Transverse colon (tissue), 4 donors: ENCODE measurements around the gene BSND. TPM values are rescaled to one million over a fixed set of nuclear protein-coding genes. Genes with fewer than 3 reads are reported as not detected.

Source experiments
- DNase-seq: peaks from one replicate; pipeline ENCODE4 v3.0.0-alpha.2; 2019
- H3K27ac ChIP-seq, 4 donors: fragments of 200-600 bp; sonication (generic); 2 replicates each; pipeline ENCODE4 v1.5.1; 2016 to 2018; ENCODE audit warnings: inconsistent platforms in 4 of 4
- H3K27me3 ChIP-seq: fragments of 200-600 bp; sonication (generic); 2 replicates; pipeline ENCODE4 v1.5.1; 2017; ENCODE audit warnings: inconsistent platforms
- H3K36me3 ChIP-seq, 4 donors: fragments of 200-600 bp; sonication (generic); 2 replicates each; pipeline ENCODE4 v1.5.1; 2017 to 2019; ENCODE audit warnings: inconsistent platforms in 4 of 4
- H3K4me1 ChIP-seq, 4 donors: fragments of 200-600 bp; sonication (generic); 2 replicates each; pipeline ENCODE4 v1.5.1; 2017 to 2020; ENCODE audit warnings: inconsistent platforms in 4 of 4
- H3K4me3 ChIP-seq, 4 donors: fragments of 200-600 bp; sonication (generic); 1 replicate in 1 of 4; 2 replicates in 3 of 4; pipeline versions ENCODE4 v1.5.1 to v1.6.1; 2017 to 2019; ENCODE audit warnings: inconsistent platforms in 4 of 4
- H3K9me3 ChIP-seq, 2 donors: fragments of 200-600 bp; sonication (generic); 2 replicates each; pipeline ENCODE4 v1.5.1; 2017 to 2019; ENCODE audit warnings: inconsistent platforms in 2 of 2
- CTCF ChIP-seq, 5 experiments: fragments of 200-600 bp in 3 of 5; fragments of 450-650 bp in 2 of 5; sonication (generic) in 3 of 5; IDR thresholded peaks; 1 replicate in 2 of 5; 2 replicates in 3 of 5; pipeline ENCODE4 v1.5.1; 2016 to 2017; ENCODE audit warnings: antibody characterized with exemption in 5 of 5, inconsistent platforms in 3 of 5, mild to moderate bottlenecking in 2 of 5, moderate library complexity in 1 of 5
- EP300 ChIP-seq: sonication (generic); formaldehyde crosslinking; IDR thresholded peaks from one replicate; pipeline ENCODE4 v1.6.1; 2017; ENCODE audit warnings: antibody characterized with exemption, low read depth
- POLR2A ChIP-seq: fragments of 450-650 bp; IDR thresholded peaks from one replicate; pipeline ENCODE4 v1.6.1; 2016; ENCODE audit warnings: antibody characterized with exemption, mild to moderate bottlenecking, moderate library complexity
- POLR2AphosphoS5 ChIP-seq, 3 donors: sonication (generic); formaldehyde crosslinking; IDR thresholded peaks; one replicate each; pipeline ENCODE4 v1.6.1; 2016; ENCODE audit warnings: antibody characterized with exemption in 3 of 3
- WGBS, 2 donors: methylation state at CpG; one replicate each; pipeline ENCODE4 v1.1.5; 2018; ENCODE audit warnings: low coverage in 1 of 2; 5-methylcytosine and 5-hydroxymethylcytosine counted together
- in situ Hi-C, 4 donors: fragments of 200-750 bp; cut with MboI; loops; one replicate each; pipeline versions ENCODE4 v1.15.0 to v1.15.1; 2017; ENCODE audit warnings: low sequenced_read_pairs in 3 of 4, low pct_ligation_motif_present in 1 of 4, low pct_unique_long_range_greater_than_20kb in 1 of 4
- intact Hi-C: fragments of 100-400 bp; cut with DNase I; formaldehyde crosslinking; loops from one replicate; pipeline ENCODE4 v1.15.1; 2023; ENCODE audit warnings: low total_unique reads
- total RNA-seq, 4 donors: library from RNA; depleted of rRNA; stranded (reverse); fragments of >200 nt; gene quantifications; one replicate each; pipeline ENCODE4 v1.1.0, GENCODE V29; 2016

BSND gene
- total RNA-seq, 4 donors from 2014 or later: not detected

GRCh38 chr1:54970901-54971300 lies 27.8 kb upstream of the BSND start:
- no peak overlapping the region for H3K4me3 ChIP-seq
- H3K27me3 ChIP-seq: peaks cover 6% of the 10 kb centered on the region
- peaks cover 0 to 10% (median 0%) of the 10 kb centered on the region in 4 donors for H3K4me1 ChIP-seq
- no peak for DNase-seq
- no peak overlapping the region for H3K27ac ChIP-seq
- 75 to 82% methylated on average over 2 to 5 of the region's 5 CpGs for WGBS, 2 donors
- H3K36me3 ChIP-seq: no peaks in the 10 kb centered on the region
- intact Hi-C loops (no loop called here), in situ Hi-C loops (no loop called here)
- H3K9me3 ChIP-seq: no peaks in the 10 kb centered on the region
- TF ChIP-seq POLR2A (no peak), POLR2AphosphoS5 (IDR thresholded peaks at IDR 0.05) (no peak), CTCF (IDR thresholded peaks at IDR 0.05) (no peak), EP300 (no peak)

GRCh38 chr1:54971317-54971791 lies 27.4 kb upstream of the BSND start:
- no peak for TF ChIP-seq POLR2AphosphoS5 (IDR thresholded peaks at IDR 0.05)
- TF ChIP-seq POLR2A: no peak
- TF ChIP-seq CTCF (IDR thresholded peaks at IDR 0.05): no peak
- no peak for TF ChIP-seq EP300
- H3K27me3 ChIP-seq: peaks cover 6% of the 10 kb centered on the region
- in situ Hi-C loops (no loop called here), intact Hi-C loops (no loop called here)
- H3K9me3 ChIP-seq: no peaks in the 10 kb centered on the region
- no peak overlapping the region for H3K27ac ChIP-seq
- peaks cover 0 to 10% (median 0%) of the 10 kb centered on the region in 4 donors for H3K4me1 ChIP-seq
- H3K4me3 ChIP-seq: no peak overlapping the region
- 61 to 63% methylated on average over 7 of the region's 7 CpGs for WGBS, 2 donors
- no peaks in the 10 kb centered on the region for H3K36me3 ChIP-seq
- no peak for DNase-seq

GRCh38 chr1:54972436-54972835 lies 26.3 kb upstream of the BSND start:
- no peaks in the 10 kb centered on the region for H3K36me3 ChIP-seq
- H3K9me3 ChIP-seq: no peaks in the 10 kb centered on the region
- TF ChIP-seq POLR2AphosphoS5 (IDR thresholded peaks at IDR 0.05): no peak
- peaks cover 0 to 10% (median 0%) of the 10 kb centered on the region in 4 donors for H3K4me1 ChIP-seq
- intact Hi-C loops (no loop called here), in situ Hi-C loops (no loop called here)
- no peak overlapping the region for H3K4me3 ChIP-seq
- WGBS, 2 donors: 87% methylated on average over 4 of the region's 4 CpGs; no CpG with 5 or more reads in 1 of the 2 donors
- no peak overlapping the region for H3K27ac ChIP-seq
- no peak for DNase-seq
- H3K27me3 ChIP-seq: peaks cover 6% of the 10 kb centered on the region

GRCh38 chr1:54973205-54973921 lies 25.4 kb upstream of the BSND start:
- peak in 3 of 5 experiments; percentile 13 to 21 (median 14) for TF ChIP-seq CTCF (IDR thresholded peaks at IDR 0.05)
- peak in 2 of 3 donors; percentile 24 to 38 for TF ChIP-seq POLR2AphosphoS5 (IDR thresholded peaks at IDR 0.05)
- TF ChIP-seq POLR2A: no peak
- TF ChIP-seq EP300: no peak
- no peak for DNase-seq
- WGBS, 2 donors: 40 to 44% methylated on average over 3 to 5 of the region's 5 CpGs
- H3K4me3 ChIP-seq: no peak overlapping the region
- intact Hi-C loops (no loop called here), in situ Hi-C loops (no loop called here)
- H3K27me3 ChIP-seq: peaks cover 6% of the 10 kb centered on the region
- no peaks in the 10 kb centered on the region for H3K9me3 ChIP-seq
- peak overlapping the region in 2 of 4 donors; percentile 39 to 57 for H3K27ac ChIP-seq
- H3K36me3 ChIP-seq: no peaks in the 10 kb centered on the region
- H3K4me1 ChIP-seq: peaks cover 0 to 13% (median 1%) of the 10 kb centered on the region in 4 donors
